Activated CD4-positive, alpha-beta T cell treated with anti-CD3 and anti-CD28 coated beads for 4 hours (primary cell): Measurements from ENCODE around the gene GARS1.
"Not testable (repeated sequence)": the region's sequence is repeated elsewhere in the genome, so short reads cannot be mapped to it uniquely, and the experiment has no call there.

Experiments
- DNase-seq, 2 donors: peaks; one replicate each; pipeline ENCODE4 v3.0.0-alpha.2; 2020

GARS1 gene

GRCh38 chr7:30594540-30595435 is at the start of gene GARS1:
Gene GARS1 (plus strand): TSS chr7:30594878. CDS start chr7:30594922, 44 bp downstream.
- DNase-seq = peak; percentile 85 to 90

DNA sequence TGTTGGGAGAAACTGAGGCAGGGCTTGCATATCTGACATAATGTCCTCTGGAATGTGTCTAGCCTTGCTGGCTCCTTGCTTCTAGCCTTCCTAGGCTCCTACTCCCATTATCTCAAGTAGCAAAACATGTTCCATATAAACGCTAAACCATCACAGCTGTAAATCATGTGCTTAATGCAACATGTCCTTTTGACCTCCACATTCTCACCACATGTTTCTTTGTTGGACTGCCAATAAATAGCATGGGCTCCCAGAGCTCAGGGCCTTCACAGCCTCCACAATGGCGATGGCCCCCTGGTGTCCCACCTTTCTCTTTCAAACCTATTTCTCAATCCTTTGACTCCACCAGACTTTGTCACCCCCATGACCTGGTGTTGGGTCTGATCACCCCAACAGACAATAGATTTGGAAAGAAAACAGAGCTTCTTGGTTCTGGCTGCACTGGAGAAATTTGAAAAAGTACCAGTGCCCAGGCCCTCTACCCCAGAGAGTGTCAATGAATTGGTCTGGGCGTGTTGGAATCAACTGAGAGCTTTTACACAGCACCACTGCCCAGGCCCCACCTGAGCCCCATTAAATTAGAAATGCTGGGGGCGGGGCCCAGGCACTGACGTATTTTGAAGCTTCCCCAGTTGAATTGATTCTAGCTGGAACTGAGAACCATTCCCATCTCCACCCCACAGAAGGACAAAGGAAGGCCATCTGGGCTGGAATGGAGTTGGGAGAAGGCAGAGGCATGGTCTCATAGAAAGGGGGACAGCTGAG is 48.7 kb upstream of the GARS1 start:
- no peak for DNase-seq

GRCh38 chr7:30546596-30546995 is 48.1 kb upstream of the GARS1 start:
- DNase-seq = no peak

DNA sequence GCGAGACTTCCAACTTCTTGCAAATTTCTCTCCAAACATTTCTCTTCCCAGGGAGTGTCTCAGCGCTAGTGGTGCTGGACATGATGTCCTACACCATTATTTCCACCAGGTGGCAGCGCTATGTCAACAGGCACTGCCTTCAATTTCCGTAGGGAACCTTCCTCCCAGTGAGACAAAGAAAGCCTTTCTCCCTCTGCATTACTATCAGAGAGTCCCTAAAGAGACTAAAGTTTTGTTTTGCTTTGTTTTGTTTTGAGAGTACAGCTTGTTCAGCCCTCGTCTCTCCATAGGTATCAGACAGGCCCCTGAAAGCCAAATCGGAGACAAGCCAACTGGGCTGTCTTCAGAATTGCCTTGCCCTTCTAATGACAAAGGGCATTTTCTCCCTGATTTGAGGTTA is 45.8 kb upstream of the GARS1 start:
- DNase-seq = peak; percentile 11 to 35

DNA sequence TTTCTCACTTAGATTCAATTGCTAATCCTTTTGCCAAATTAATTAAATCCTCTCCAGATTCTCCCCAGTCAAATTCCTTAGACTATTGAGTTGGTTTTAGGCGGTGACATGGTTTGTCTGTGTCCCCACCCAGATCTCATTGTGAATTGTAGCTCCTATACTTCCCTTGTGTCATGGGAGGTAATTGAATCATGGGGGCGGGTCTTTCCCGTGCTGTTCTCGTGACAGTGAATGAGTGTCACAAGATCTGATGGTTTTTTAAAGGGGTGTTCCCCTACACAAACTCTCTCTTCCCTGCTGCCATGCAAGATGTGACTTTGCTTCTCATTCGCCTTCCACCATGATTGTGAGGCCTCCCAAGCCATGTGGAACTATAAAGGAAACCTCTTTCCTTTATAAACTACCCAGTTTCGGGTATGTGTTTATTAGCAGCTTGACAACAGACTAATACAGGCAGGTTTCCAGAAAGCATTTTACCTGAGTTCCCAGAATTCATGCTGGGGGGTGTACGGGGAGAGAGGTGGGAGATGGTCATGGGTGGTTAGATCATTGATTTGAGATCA is 44.7 kb upstream of the GARS1 start:
- DNase-seq = no peak

- DNase-seq = no peak
These were observed 42.3 kb upstream of the GARS1 start for GRCh38 chr7:30552330-30552729.

- DNase-seq = no peak
These were observed 41.5 kb upstream of the GARS1 start for GRCh38 chr7:30553141-30553540.

- DNase-seq = no peak
These were observed 41.1 kb upstream of the GARS1 start for GRCh38 chr7:30553546-30553945.

DNA sequence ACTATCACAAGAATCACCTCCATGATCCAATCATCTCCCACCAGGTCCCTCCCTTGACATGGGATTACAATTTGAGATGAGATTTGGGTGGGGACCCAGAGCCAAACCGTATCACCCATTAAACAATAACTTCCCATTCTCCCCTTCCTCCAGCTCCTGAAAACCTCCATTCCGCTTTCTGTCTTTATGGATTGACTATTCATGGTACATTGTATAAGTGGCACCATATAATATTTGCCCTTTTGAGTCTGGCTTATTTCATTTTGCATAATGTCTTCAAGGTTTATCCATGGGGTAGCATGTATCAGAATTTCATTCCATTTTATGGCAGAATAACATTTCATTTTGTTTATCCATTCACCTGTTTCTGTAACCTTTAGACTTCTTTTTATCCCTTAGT is 39.2 kb upstream of the GARS1 start:
- DNase-seq = no peak

- no peak for DNase-seq
These were observed 37.8 kb upstream of the GARS1 start for GRCh38 chr7:30556840-30557239.

DNA sequence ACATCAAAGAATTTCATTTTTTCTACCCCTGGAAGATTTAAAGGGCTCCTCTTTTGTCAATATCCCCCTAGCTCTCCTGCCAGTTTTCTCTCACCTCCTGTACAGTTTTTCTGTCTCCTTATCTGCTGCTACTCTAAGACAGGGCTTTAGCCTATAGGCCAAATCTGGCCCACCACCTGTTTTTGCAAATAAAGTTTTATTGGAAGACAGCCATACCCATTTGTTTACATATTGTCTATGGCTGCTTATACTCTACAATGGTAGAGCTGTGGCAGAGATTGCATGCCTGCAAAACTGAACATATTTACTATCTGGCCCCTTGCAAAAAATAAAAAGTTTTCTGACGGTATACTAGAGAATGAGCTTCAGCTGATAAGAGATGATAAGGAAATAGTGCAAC is 37.4 kb upstream of the GARS1 start:
- DNase-seq = no peak

- DNase-seq = no peak
These were observed 35.1 kb upstream of the GARS1 start for GRCh38 chr7:30559611-30560010.

DNA sequence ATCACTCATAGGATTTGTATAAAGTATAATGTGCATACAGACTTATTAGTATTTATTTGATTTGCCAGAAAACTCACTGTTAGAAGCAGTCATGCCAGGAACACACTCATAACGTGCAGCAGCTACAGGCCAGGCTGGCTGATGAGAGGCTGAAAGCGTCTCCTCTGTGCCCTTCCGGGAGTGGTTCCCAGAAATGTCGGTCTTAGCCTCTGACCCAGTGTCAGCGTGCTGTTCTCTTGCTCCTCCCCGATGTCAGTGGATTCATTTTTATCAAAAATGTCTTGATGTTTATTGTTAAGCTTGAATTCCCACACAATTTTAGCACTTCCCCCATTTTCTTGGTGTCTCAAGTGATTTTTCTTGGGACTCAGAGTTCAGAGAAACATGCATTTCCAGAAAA is 33.3 kb upstream of the GARS1 start:
- DNase-seq = no peak

DNA sequence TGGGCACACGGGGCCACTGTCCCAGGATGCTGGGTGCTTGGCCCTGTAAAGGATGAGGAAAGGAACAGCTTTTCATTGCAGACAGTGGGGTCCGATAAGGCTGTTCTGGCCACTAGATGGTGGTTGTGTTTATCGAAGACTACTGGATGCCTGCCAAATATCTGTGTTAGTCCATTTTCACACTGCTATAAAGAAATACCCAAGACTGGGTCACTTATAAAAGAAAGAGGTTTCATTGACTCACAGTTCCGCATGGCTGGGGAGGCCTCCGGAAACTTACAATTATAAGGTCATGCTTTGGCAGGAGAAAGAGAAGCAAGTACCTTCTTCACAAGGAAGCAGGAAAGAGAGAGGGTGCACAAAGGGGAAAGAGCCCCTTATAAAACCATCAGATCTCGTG is 32.2 kb upstream of the GARS1 start:
- no peak for DNase-seq

DNA sequence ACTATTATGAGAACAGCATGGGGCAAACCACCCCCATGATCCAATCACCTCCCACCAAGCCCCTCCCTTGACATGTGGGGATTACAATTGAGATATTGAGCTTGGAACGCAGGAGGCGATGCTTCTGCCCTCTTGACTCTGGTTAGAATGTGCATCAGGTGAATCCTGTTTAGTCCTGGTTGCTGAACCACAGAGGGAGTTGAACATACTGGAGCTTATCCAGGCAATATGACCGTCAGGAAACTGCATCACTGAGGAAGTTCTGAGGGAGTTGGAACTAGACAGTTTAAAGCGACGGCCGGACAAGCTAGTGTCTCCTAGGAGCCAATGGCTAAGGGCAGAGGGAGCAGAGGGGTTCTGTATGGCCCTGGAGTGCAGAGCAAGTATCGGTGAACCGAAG is 31.8 kb upstream of the GARS1 start:
- DNase-seq = no peak

DNA sequence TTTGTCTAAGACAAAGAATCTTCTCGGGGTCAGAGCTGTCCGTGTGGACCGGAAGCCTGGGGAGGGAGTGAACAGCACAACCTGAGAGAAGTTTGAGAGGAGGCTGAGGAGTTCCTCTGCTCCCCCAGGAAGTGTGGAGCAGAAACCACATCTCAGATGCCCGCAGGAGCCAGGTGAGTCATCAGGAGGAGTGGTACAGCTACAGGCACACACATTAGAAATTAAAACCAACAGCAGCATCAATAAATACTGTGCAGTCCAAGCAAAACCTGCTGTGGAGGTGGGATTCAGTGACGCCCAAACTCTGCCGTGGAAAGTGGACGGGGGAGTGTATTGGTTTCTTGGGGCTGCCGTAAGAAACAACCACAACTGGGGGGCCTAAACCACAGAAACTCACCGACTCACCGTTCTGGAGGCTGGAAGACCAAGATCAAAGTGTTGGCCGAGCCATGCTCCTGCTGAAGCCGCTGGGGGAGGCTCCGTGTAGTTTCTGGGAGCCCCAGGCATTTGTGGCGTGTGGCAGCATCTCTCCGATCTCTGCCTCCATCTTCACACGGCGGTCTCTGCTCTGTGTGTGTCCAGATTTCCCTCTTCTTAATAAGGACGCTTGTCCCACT is 31.2 kb upstream of the GARS1 start:
- no peak for DNase-seq

GRCh38 chr7:30564243-30564892 is 30.3 kb upstream of the GARS1 start:
- peak; percentile 68 to 80 for DNase-seq

DNA sequence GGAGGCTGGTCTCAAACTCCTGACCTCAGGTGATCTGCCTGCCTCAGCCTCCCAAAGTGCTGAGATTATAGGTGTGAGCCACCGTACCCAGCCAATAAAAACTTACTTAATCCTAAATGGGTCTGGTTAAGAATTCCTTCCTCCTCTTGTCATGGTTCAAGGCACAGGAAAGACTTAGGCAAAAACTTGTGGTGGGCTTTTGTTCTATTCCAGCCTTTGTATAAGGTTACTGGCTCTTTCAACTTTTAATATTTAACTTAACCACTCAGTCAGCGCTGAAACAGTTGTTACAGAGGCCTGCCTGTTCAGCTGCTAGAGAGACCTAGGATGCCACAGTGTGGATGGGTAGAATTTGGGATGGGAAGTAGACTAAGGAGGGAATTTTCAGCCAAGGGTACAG is 28.1 kb upstream of the GARS1 start:
- no peak for DNase-seq

- DNase-seq = no peak
These were observed 27.6 kb upstream of the GARS1 start for GRCh38 chr7:30567081-30567480.

- DNase-seq = not testable (repeated sequence)
These were observed 24.4 kb upstream of the GARS1 start for GRCh38 chr7:30570238-30570637.

- DNase-seq = no peak
These were observed 22.4 kb upstream of the GARS1 start for GRCh38 chr7:30572212-30572841.

- DNase-seq = no peak
These were observed 18.8 kb upstream of the GARS1 start for GRCh38 chr7:30575910-30576309.
